Rectal smooth muscle tissue (tissue), 1 donor: ENCODE data around the gene CACNA1F.
"Not testable (repeated sequence)": the region's sequence is repeated elsewhere in the genome, so short reads cannot be mapped to it uniquely, and the experiment has no call there.

Experiments used
- H3K27ac ChIP-seq: one replicate; pipeline ENCODE4 v1.7.0; 2013; ENCODE audit warnings: low read depth, low read length, inconsistent platforms
- H3K27me3 ChIP-seq: one replicate; pipeline ENCODE4 v1.7.0; 2013; ENCODE audit warnings: low read length; ENCODE audit not compliant: control insufficient read depth, insufficient read depth
- H3K36me3 ChIP-seq: one replicate; pipeline ENCODE4 v1.7.0; 2013; ENCODE audit warnings: low read length; ENCODE audit not compliant: control insufficient read depth, insufficient read depth
- H3K4me1 ChIP-seq: one replicate; pipeline ENCODE4 v1.7.0; 2013; ENCODE audit warnings: low read length; ENCODE audit not compliant: control insufficient read depth, insufficient read depth
- H3K4me3 ChIP-seq: one replicate; pipeline ENCODE4 v1.7.0; 2013; ENCODE audit warnings: low read length
- H3K9ac ChIP-seq: one replicate; pipeline ENCODE4 v1.7.0; 2013; ENCODE audit warnings: low read length

CACNA1F gene

DNA sequence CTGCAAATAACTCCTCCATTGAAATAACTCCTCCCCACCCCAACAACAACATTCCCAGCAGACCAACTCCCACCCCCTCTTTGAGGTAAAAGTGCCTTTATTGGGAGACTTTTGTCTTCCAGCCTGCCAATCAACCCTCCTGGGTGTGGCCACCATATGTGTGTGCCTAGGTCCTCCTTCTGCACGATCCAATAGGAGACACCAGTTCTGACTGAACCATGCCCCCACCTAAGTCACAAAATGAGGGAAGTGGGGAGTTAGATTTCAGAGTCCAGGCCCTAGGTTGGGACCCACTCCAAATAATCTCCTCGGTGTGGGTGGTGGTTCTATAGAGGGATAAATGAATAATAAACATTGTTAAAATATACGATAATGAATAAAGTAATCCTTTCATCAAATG, 58.4 kb downstream of the CACNA1F start:
- Histone ChIP-seq H3K36me3 (peaks cover 4% of the 10 kb centered on the region), H3K4me1 (no peaks in the 10 kb centered on the region), H3K27me3 (no peaks in the 10 kb centered on the region), H3K4me3 (no peak overlapping the region), H3K27ac (no peak overlapping the region), H3K9ac (no peak overlapping the region)

DNA sequence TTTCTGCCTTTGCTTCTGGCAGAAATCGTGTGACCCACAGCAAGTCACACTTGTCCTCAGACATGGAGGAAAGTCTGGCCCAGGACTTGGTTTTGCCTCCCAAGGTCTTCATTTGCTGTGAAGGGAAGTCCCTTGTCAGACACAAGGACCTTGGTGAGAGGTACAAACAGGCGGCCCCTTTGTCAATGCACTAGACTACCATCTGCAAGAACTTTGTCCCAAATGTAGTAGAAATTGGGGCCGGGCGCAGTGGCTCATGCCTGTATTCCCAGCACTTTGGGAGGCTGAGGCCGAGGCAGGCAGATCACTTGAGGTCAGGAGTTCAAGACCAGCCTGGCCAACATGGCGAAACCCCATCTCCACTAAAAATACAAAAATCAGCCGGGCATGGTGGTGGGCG, 59.6 kb downstream of the CACNA1F start:
- H3K9ac ChIP-seq, H3K27me3 ChIP-seq, H3K27ac ChIP-seq, H3K36me3 ChIP-seq, H3K4me1 ChIP-seq, H3K4me3 ChIP-seq: not testable (repeated sequence)

DNA sequence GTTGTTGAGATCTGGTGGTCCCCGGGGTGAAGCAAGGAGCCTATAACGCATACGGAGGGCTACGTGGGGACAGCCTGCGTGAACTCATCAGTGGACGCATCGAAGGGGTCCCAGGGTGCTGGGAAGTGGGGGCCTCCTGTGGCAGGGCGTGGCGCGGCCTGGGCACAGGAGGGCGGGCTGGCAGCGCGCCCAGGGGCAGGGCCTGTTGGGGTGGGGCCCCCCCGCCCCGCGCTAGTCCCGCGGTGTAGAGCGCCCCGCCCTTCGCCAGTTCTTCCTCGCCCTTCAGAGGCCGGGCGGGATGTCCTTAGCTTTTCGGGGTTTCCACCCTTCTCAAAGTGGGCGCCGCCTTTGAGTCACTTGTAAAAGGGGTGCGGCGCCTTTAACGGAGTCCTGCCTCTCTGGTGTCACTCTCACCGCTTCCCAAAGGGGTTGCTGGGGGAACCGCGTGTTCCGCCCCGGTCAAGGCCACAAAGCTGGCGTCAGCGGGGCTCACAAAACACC, 60.8 kb downstream of the CACNA1F start:
- Histone ChIP-seq H3K27ac (peak overlapping the region; percentile 84), H3K36me3 (peaks cover 4% of the 10 kb centered on the region), H3K27me3 (no peaks in the 10 kb centered on the region), H3K4me3 (peak overlapping the region; percentile 59), H3K4me1 (no peaks in the 10 kb centered on the region), H3K9ac (peak overlapping the region; percentile 57)

DNA sequence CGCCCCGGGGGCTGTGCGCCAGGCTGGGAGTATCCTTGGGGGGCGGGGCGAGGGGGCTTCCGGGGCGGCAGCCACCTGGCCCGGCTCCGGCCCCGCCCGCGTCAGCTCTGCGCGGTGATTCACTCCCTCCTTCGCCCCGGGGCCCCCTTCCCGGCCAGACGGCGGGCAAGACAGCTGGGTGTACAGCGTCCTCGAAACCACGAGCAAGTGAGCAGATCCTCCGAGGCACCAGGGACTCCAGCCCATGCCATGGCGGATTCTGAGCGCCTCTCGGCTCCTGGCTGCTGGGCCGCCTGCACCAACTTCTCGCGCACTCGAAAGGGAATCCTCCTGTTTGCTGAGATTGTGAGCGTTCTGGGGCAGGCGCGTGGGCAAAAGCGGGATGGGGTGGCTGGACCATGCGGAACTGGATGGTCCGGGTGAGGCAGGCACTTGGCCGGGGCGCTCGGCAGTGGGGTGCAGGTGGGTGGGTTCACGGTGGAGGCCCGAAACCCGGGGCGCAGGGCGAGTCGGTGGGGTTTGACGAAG, 61.3 kb downstream of the CACNA1F start, which contains the start of gene PLP2:
PLP2 (plus strand) TSS at position 147 of the 528 bp plus-strand sequence; CDS start at position 250, 103 bp downstream.
- H3K9ac ChIP-seq, result peak within 1 kb of the TSS; percentile 57
- no peaks in the 10 kb centered on the region for H3K4me1 ChIP-seq
- peak within 1 kb of the TSS; percentile 84 for H3K27ac ChIP-seq
- H3K36me3 ChIP-seq, result peaks cover 4% of the 10 kb centered on the region
- H3K4me3 ChIP-seq, result peak within 1 kb of the TSS; percentile 59
- H3K27me3 ChIP-seq, result no peaks in the 10 kb centered on the region

DNA sequence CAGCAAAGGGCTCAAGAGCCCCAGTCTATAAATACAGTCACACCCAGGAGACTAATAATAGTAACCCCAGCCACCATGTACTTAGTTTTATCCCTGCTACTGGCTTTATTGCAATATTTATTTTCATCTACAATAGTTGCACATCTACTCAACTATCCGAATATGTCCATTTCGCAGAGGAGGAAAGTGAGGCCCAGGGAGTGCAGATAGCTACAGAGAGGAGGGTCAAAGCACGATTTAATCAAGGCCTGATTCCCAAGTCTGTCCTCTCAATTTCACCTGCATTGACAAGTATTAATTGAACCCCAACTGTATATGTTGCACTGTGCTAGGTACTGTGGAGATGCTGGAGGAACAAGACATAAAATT, 65.4 kb downstream of the CACNA1F start:
- peak overlapping the region; percentile 97 for H3K27ac ChIP-seq
- H3K4me3 ChIP-seq, result peak overlapping the region; percentile 75
- H3K4me1 ChIP-seq, result no peaks in the 10 kb centered on the region
- peak overlapping the region; percentile 84 for H3K9ac ChIP-seq
- no peaks in the 10 kb centered on the region for H3K27me3 ChIP-seq
- H3K36me3 ChIP-seq, result no peaks in the 10 kb centered on the region

DNA sequence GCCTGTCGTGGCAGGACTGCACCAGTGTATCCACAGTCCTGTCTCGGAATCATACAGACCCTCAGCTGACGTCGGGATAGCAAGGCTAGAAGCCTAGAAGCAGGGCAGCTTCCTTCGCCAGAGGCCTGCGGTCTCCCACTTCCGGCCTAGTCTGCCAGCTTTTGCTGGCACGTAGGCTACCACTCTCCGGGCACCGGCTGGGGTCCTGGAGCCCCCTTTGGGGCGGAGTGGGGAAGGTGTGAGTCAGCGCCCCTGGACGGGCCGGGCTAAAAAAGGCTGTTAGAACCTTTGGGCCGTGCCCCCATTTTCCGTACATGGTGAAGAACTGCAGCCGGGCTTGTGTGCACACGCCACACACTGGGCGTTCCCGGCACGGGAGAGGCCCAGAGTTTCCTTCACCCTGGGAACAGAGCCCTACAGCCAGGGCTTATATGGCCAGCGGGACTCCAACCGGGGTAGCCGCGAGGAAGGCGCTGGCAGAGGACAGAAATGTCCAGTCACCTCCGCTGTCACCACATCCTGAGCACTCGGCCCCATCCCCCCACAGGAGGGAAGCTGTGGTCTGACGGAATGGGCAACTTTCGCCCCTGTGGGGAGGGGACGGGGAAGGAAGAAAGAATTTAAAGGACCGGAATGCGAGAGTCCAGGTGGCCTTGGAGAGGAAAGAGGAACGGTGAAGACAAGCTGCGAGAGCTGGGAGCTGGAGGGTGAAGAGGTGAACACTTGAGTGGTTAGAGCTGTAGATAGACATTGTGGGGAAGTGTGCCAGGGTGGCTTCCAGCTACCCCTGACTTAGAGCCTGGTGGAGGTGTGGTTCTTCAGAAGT, 66.0 kb downstream of the CACNA1F start:
- no peaks in the 10 kb centered on the region for H3K27me3 ChIP-seq
- no peaks in the 10 kb centered on the region for H3K36me3 ChIP-seq
- H3K9ac ChIP-seq, result peak overlapping the region; percentile 84
- H3K4me1 ChIP-seq, result no peaks in the 10 kb centered on the region
- peak overlapping the region; percentile 97 for H3K27ac ChIP-seq
- peak overlapping the region; percentile 75 for H3K4me3 ChIP-seq

DNA sequence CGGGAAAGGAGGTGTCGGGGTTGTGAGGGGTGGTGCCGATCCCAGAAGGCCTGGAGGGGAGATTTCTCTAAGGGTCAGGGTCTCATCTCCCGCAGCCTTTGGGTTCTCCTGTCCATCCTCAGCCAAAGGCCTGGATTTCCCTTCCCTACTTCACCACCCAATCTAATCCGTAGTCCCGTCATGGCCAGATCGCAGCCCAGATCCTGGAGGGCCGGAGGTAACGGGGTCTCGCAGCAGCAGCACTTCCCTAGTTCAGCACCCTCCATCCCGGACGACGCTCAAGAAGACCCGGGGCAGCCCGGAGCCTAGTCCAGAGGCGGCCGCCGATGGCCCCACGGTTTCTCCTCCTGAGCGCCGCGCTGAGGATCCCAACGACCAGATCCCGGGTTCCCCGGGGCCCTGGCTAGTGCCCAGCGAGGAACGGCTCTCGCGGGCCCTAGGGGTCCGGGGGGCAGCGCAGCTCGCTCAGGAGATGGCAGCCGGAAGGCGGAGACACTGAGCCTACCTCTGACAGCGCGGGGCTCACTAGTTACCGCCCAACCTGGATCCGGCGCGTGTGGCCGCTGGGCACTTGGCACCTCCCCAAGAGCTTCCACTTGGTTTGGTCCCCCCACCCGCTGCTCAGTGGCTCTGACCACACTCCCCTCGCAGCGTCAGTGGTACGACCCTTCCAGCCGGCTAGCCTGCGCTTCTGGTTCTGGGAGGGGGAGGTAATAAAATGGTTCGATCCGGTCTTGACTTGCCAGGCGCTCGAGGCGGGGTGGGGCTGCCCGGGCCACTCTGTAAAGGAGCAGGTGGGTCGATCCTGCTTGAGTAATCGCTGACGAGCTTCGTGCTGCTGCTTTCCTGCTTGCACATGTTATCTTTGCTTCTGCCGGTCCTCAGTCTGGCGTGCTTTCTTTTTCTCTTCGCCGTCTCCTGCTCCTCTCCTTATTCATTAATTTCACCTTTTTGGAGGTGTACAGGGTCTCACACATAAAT, 66.9 kb downstream of the CACNA1F start:
- Histone ChIP-seq H3K27ac (peak overlapping the region; percentile 97), H3K4me3 (peak overlapping the region; percentile 75), H3K36me3 (no peaks in the 10 kb centered on the region), H3K27me3 (no peaks in the 10 kb centered on the region), H3K4me1 (no peaks in the 10 kb centered on the region), H3K9ac (no peak overlapping the region)

DNA sequence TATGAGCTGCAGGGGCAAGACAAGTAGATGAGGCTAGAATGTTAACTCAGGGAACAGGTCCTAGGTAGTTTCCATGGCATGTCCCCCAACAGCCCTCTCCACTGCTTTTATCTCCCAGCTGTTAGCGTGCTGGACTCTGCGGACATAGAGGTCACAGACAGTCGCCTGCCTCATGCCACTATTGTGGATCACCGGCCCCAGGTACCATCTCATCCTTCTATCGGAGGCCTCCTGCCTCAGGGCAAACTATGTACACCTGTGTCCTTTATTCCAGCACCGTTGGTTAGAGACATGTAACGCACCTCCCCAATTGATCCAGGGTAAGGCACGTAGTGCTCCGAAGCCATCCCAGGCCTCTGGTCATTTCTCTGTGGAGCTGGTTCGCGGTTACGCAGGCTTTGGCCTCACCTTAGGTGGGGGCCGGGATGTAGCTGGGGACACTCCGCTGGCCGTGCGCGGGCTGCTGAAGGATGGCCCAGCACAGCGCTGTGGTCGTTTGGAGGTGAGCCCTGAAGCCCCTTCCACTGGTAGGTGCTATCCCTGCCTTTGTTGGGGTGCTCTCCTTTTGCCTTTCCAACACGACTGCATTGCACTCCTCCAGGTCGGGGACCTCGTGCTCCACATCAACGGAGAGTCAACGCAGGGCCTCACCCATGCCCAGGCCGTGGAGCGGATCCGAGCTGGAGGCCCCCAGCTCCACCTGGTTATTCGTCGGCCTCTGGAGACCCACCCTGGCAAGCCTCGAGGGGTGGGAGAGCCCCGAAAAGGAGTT, 68.4 kb downstream of the CACNA1F start:
- no peaks in the 10 kb centered on the region for H3K36me3 ChIP-seq
- peak overlapping the region; percentile 94 for H3K27ac ChIP-seq
- H3K9ac ChIP-seq, result no peak overlapping the region
- H3K4me1 ChIP-seq, result no peaks in the 10 kb centered on the region
- H3K4me3 ChIP-seq, result no peak overlapping the region
- H3K27me3 ChIP-seq, result no peaks in the 10 kb centered on the region

DNA sequence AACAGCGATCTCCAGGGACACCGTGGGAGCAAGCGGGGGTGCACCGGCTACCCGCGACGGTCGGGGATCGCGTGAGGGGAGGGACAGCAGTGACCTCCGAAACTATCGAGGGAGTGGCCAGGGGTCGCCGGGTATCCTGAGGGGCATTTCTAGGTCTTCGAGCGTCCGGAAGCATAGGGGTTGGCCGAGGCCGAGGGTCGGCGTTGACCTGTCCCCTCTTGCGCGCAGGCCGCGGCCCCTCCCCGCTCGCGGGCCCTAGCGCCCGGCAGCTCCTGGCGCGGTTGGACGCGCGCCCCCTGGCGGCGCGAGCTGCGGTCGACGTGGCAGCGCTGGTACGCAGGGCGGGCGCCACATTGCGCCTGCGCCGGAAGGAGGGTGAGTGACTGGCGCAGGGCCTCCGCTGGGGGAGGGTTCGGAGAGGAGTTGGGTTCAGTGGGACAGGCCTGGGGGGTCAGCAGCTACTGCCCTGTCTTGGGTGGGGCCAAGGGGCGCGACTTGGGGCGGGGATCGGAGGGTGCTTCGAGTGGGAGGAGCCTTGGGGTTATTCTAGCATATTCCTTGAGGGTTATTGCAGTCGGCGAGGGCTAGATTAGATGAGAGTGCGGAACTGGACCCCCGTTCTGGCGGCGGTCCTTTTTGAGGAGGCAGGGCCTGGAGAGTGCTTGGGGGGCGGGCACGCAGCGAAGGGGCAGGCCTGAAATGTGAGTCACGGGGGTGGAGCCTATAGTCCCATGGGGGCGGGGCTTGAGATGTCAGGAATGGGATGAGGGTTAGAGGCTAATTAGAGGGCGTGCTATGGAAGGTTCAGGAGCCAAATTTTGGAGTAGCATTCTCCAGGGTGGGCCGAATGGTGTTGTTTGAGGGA, 69.4 kb downstream of the CACNA1F start:
- peak overlapping the region; percentile 94 for H3K27ac ChIP-seq
- no peaks in the 10 kb centered on the region for H3K27me3 ChIP-seq
- H3K4me1 ChIP-seq, result no peaks in the 10 kb centered on the region
- H3K36me3 ChIP-seq, result no peaks in the 10 kb centered on the region
- peak overlapping the region; percentile 45 for H3K9ac ChIP-seq
- H3K4me3 ChIP-seq, result peak overlapping the region; percentile 59

DNA sequence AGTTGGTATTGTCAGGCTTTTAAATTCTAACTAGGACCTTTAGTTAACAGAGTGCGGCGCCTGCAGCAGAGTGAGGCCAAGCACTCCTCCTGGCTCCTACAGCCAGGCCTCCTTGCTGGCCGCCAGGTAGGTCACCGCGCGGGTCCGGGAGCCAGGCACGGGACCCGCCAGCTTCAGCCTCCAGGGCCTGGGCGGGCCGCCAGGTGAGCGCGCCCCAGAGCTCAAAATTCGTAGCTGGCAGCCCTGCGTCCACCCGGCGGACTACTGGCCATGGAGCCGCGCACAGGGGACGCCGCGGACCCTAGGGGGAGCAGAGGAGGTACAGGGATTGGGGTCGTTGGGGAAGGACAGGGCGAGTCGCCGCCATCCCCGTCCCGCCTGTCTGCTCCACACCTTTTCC, 70.5 kb downstream of the CACNA1F start, which contains the start of gene MAGIX:
MAGIX (plus strand) TSS at position 139 of the 400 bp plus-strand sequence; CDS start at position 271, 132 bp downstream.
- no peaks in the 10 kb centered on the region for H3K27me3 ChIP-seq
- H3K27ac ChIP-seq, result peak within 1 kb of the TSS; percentile 94
- H3K4me3 ChIP-seq, result peak within 1 kb of the TSS; percentile 59
- peak within 1 kb of the TSS; percentile 45 for H3K9ac ChIP-seq
- H3K4me1 ChIP-seq, result no peaks in the 10 kb centered on the region
- no peaks in the 10 kb centered on the region for H3K36me3 ChIP-seq

DNA sequence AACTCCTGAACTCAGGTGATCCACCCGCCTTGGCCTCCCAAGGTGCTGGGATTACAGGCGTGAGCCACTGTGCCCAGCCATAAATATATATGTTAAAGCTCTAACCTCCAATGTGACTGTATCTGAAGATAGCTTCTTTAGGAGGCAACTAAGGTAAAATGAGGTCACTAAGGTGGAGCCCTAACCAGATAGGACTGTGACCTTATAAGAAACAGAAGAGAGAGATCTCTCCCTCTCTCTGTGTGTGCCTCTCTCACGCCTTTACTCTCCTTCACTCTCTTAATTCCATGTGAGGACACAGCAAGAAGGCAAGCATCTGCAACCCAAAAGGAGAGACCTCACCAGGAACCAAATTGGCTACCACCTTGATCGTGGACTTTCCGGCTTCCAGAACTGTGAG, 71.5 kb downstream of the CACNA1F start:
- Histone ChIP-seq H3K4me3 (no peak overlapping the region), H3K27me3 (no peaks in the 10 kb centered on the region), H3K36me3 (no peaks in the 10 kb centered on the region), H3K27ac (no peak overlapping the region), H3K9ac (no peak overlapping the region), H3K4me1 (no peaks in the 10 kb centered on the region)
